NT2/D1 (cell line): ENCODE results near the gene NEGR1.

Source experiments
- SUZ12 ChIP-seq: IDR thresholded peaks from 2 replicates; pipeline ENCODE4 v1.6.1; 2011; ENCODE audit not compliant: insufficient read length, insufficient read depth; ENCODE audit errors: extremely low read depth
- YY1 ChIP-seq: IDR thresholded peaks from 2 replicates; pipeline ENCODE4 v1.6.1; 2011; ENCODE audit not compliant: insufficient read length, insufficient read depth
- ZNF274 ChIP-seq: IDR thresholded peaks from 2 replicates; pipeline ENCODE4 v1.6.1; 2011; ENCODE audit warnings: mild to moderate bottlenecking, low read depth, low read length

DNA sequence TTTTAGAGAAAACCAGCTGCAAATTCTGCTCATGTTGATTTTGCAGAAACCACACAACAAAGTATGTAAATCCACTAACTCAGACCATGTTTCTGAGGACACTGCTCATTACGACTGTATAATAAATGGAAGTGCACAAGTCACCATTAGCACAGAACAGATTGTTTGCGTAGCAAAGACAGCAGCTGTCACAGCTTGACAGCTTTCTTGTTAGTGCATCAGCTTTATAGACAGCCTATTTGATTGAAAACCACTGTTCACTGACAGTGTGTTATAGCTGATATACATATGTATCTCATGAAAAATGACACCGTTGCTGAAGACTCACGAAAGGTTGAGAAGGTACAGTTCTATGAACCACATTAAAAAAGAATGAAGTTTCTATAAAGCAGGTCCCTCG is 641.3 kb downstream of the NEGR1 start:
- TF ChIP-seq YY1, result no peak
- no peak for TF ChIP-seq SUZ12
- TF ChIP-seq ZNF274, result no peak
